HCT116 (cell line): ENCODE measurements around the gene TMEM106C. TPM values are rescaled to one million over a fixed set of nuclear protein-coding genes. Genes with fewer than 3 reads are reported as not detected.

Source experiments
- ATAC-seq: fragments of 200-7000 bp; cut with Tn5 transposase; 2 replicates; pipeline ENCODE4 v1.9.1; 2020; ENCODE audit warnings: mild to moderate bottlenecking, moderate library complexity
- BruUV-seq: library from RNA; stranded (reverse); fragments of 400-500 nt; replicated peaks from 2 replicates; lab custom pipeline; 2021; lab: Mats Ljungman, UMichigan
- CTCF ChIA-PET: fragments of 300-600 bp; sonication (Branson Sonifier 250); formaldehyde crosslinking; loops from one replicate; lab custom pipeline; 2021; ENCODE audit warnings: antibody characterized with exemption; lab: Charles Lee
- POLR2A ChIA-PET: fragments of 300-600, 350-600 bp; sonication (Branson Sonifier 250); formaldehyde crosslinking; loops from one replicate; lab custom pipeline; 2021; ENCODE audit warnings: antibody characterized with exemption; lab: Charles Lee
- RAD21 ChIA-PET, 2 experiments: fragments of 300-600 bp; sonication (Branson Sonifier 250); formaldehyde crosslinking; loops; one replicate each; lab custom pipeline; 2023; ENCODE audit warnings: low total read pairs in 2 of 2; ENCODE audit not compliant: uncharacterized antibody in 2 of 2, unreplicated experiment in 2 of 2, low non-redundant PET in 1 of 2; lab: Charles Lee
- DNase-seq: peaks from one replicate; pipeline ENCODE4 v3.0.0-alpha.2; 2010; ENCODE audit warnings: low read depth, low spot score
- H2AFZ ChIP-seq: fragments of 200-600 bp; shearing (Covaris generic), sonication (generic); 2 replicates; pipeline ENCODE4 v1.6.1; 2017; ENCODE audit warnings: low read depth, mixed run types, mixed read lengths, antibody characterized with exemption, low read length; ENCODE audit not compliant: poor library complexity, severe bottlenecking
- H3K27ac ChIP-seq: 2 replicates; pipeline ENCODE4 v1.5.1; 2012; ENCODE audit warnings: low read depth, low read length
- H3K27me3 ChIP-seq: fragments of 200-600 bp; sonication (generic); 2 replicates; pipeline ENCODE4 v1.6.1; 2016; ENCODE audit warnings: mixed run types, low read length, mixed read lengths; ENCODE audit not compliant: insufficient read depth
- H3K36me3 ChIP-seq, 2 experiments: fragments of 200-500 bp in 1 of 2; fragments of 200-600 bp in 1 of 2; sonication (Bioruptor generic) in 1 of 2; sonication (generic) in 1 of 2; 2 replicates each; pipeline versions ENCODE4 v1.5.1 to v1.6.1; 2014 to 2016; ENCODE audit warnings: low read length in 2 of 2, inconsistent platforms in 1 of 2, mixed read lengths in 1 of 2, mixed run types in 1 of 2; ENCODE audit not compliant: insufficient read depth in 2 of 2, control insufficient read depth in 1 of 2
- H3K4me1 ChIP-seq, 2 experiments: fragments of 200-600 bp in 1 of 2; sonication (generic) in 1 of 2; 2 replicates each; pipeline versions ENCODE4 v1.5.1 to v1.6.1; 2012 to 2017; ENCODE audit warnings: low read length in 2 of 2, inconsistent platforms in 1 of 2, mild to moderate bottlenecking in 1 of 2, mixed read lengths in 1 of 2, mixed run types in 1 of 2, moderate library complexity in 1 of 2; ENCODE audit not compliant: insufficient read depth in 2 of 2, control insufficient read depth in 1 of 2
- H3K4me2 ChIP-seq: fragments of 200-600 bp; sonication (generic); 2 replicates; pipeline ENCODE4 v1.6.1; 2017; ENCODE audit warnings: mixed run types, low read length, mixed read lengths
- H3K4me3 ChIP-seq, 2 experiments: fragments of 200-600 bp in 1 of 2; sonication (generic) in 1 of 2; replicated peaks in 1 of 2; 2 replicates each; pipeline ENCODE4 v1.5.1; 2011 to 2016; ENCODE audit warnings: low read length in 2 of 2, control low read depth in 1 of 2, low read depth in 1 of 2, mild to moderate bottlenecking in 1 of 2, mixed read lengths in 1 of 2, mixed run types in 1 of 2
- H3K79me2 ChIP-seq: fragments of 200-600 bp; sonication (generic); 2 replicates; pipeline ENCODE4 v1.6.1; 2017; ENCODE audit warnings: mild to moderate bottlenecking, mixed run types, low read length, moderate library complexity, mixed read lengths; ENCODE audit not compliant: insufficient read depth
- H3K9ac ChIP-seq: fragments of 200-600 bp; sonication (generic); 2 replicates; pipeline ENCODE4 v1.6.1; 2016; ENCODE audit warnings: low read length, mixed read lengths
- H3K9me2 ChIP-seq: fragments of 200-600 bp; sonication (generic), shearing (Covaris generic); 2 replicates; pipeline ENCODE4 v1.6.1; 2017; ENCODE audit warnings: mixed run types, mild to moderate bottlenecking, moderate library complexity; ENCODE audit not compliant: insufficient read depth
- H3K9me3 ChIP-seq, 2 experiments: fragments of 200-500 bp in 1 of 2; fragments of 200-600 bp in 1 of 2; sonication (Bioruptor generic) in 1 of 2; sonication (generic) in 1 of 2; 2 replicates each; pipeline ENCODE4 v1.6.1; 2014 to 2017; ENCODE audit warnings: low read length in 2 of 2, mixed read lengths in 2 of 2, inconsistent platforms in 1 of 2, low read depth in 1 of 2, mild to moderate bottlenecking in 1 of 2, mixed run types in 1 of 2, moderate library complexity in 1 of 2; ENCODE audit not compliant: control insufficient read depth in 1 of 2, insufficient read depth in 1 of 2
- H4K20me1 ChIP-seq: fragments of 200-600 bp; sonication (generic), shearing (Covaris generic); 2 replicates; pipeline ENCODE4 v1.6.1; 2017; ENCODE audit warnings: mixed run types, mild to moderate bottlenecking, moderate library complexity; ENCODE audit not compliant: insufficient read depth
- CEBPB ChIP-seq: IDR thresholded peaks from 2 replicates; pipeline ENCODE4 v1.6.1; 2012; ENCODE audit warnings: low read depth
- ELF1 ChIP-seq: IDR thresholded peaks from 2 replicates; pipeline ENCODE4 v1.6.1; 2012; ENCODE audit warnings: low read depth, borderline replicate concordance
- EZH2phosphoT487 ChIP-seq: fragments of 200-600 bp; IDR thresholded peaks from 2 replicates; pipeline ENCODE4 v1.6.1; 2018; ENCODE audit warnings: antibody characterized with exemption, borderline replicate concordance
- FOSL1 ChIP-seq: IDR thresholded peaks from 2 replicates; pipeline ENCODE4 v1.6.1; 2012; ENCODE audit warnings: low read depth
- POLR2A ChIP-seq: IDR thresholded peaks from 2 replicates; pipeline ENCODE4 v1.7.0; 2011; ENCODE audit warnings: borderline replicate concordance; ENCODE audit not compliant: insufficient read depth, insufficient read length; ENCODE audit errors: extremely low read depth
- POLR2AphosphoS5 ChIP-seq: IDR thresholded peaks from 2 replicates; pipeline ENCODE4 v1.6.1; 2011; ENCODE audit warnings: mild to moderate bottlenecking, low read depth, low read length, moderate library complexity
- SIN3A ChIP-seq: IDR thresholded peaks from 2 replicates; pipeline ENCODE4 v1.6.1; 2012; ENCODE audit warnings: low read depth
- TCF7L2 ChIP-seq: IDR thresholded peaks from 2 replicates; pipeline ENCODE4 v1.7.0; 2011; ENCODE audit warnings: borderline replicate concordance, inconsistent platforms; ENCODE audit not compliant: insufficient read depth, insufficient read length; ENCODE audit errors: extremely low read depth
- YY1 ChIP-seq: IDR thresholded peaks from 2 replicates; pipeline ENCODE4 v1.6.1; 2011; ENCODE audit warnings: low read length, low read depth, moderate library complexity, mild to moderate bottlenecking; ENCODE audit not compliant: insufficient replicate concordance; ENCODE audit errors: extremely low read depth
- ZFX ChIP-seq: fragments of 450-650 bp; IDR thresholded peaks from 2 replicates; pipeline ENCODE4 v1.6.1; 2017
- intact Hi-C: fragments of 100-400 bp; cut with micrococcal nuclease; formaldehyde crosslinking; loops from 2 replicates; pipeline ENCODE4 v1.10.0; 2022
- total RNA-seq: library from RNA; stranded (reverse); gene quantifications from one replicate; pipeline ENCODE4 v1.2.1, GENCODE V29; 2021; ENCODE audit not compliant: unreplicated experiment
- TF ChIP-seq, protein P1 (sequence below), 3 experiments: fragments of 200-600 bp in 1 of 3; sonication (generic) in 1 of 3; IDR thresholded peaks in 2 of 3; conservative IDR thresholded peaks in 1 of 3; 2 replicates each; pipeline ENCODE4 v1.5.1; 2012 to 2017; ENCODE audit warnings: low read depth in 2 of 3, low read length in 2 of 3, antibody characterized with exemption in 1 of 3, borderline replicate concordance in 1 of 3, control low read depth in 1 of 3, mild to moderate bottlenecking in 1 of 3, mixed read lengths in 1 of 3, mixed run types in 1 of 3, moderate library complexity in 1 of 3; ENCODE audit not compliant: insufficient read depth in 1 of 3
- TF ChIP-seq, protein P2 (sequence below): IDR thresholded peaks from 2 replicates; pipeline ENCODE4 v1.6.1; 2011; ENCODE audit warnings: mild to moderate bottlenecking, low read length, moderate library complexity; ENCODE audit not compliant: insufficient replicate concordance; ENCODE audit errors: extremely low read depth
- TF ChIP-seq, protein P3 (sequence below): IDR thresholded peaks from 2 replicates; pipeline ENCODE4 v1.6.1; 2012; ENCODE audit warnings: low read depth
- TF ChIP-seq, protein P4 (sequence below): IDR thresholded peaks from 2 replicates; pipeline ENCODE4 v1.6.1; 2012

TMEM106C gene
- total RNA-seq, 1 experiment from 2014 or later = 94.7 TPM

DNA sequence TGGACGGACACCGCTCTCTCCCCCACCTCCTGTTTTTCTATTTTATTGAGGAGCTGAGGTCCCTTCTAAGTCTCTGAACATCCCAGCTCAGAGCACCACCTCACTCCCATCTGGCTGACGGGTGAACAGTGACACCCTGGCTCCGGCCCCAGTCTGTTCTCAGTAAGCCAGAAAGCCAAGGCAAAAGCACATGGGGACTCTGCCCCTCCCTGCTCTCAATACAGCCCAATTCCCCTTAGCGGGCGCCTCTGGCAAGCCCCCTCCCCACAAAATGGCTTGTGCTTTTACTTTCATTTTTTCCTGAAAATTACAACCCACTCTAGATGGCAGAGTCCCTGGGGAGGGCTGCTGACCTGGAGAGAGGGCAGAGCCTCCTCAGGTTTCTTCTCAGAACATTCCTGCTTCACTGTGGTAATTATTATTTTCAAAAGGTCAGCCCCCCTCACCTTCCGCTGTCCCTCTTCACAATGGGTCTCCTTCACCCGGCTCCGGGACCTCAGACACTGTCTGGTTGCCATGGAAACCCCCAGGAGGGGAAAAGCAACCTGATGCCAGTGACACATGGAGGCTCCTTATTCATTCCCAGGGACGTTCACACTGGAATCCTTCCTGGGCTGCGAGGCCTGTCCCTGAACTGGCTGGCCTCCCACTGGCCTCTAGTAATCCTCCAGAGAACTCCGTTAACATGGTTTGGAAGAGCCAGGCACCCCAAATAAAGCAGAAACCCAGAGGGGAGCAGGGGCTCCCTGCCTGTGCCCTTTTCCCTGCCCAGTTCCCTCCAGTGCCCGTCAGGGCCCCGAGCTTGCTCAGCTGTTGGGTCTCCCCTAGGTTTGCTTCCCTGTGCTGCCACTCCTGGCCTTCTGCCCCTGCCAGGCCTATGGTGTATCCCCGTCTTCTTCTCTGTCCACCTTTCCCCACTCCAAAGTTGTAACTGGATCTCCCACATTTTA lies 25.0 kb downstream of the TMEM106C start:
- ATAC-seq (no peak), DNase-seq (no peak)
- Histone ChIP-seq H3K4me2 (no peak overlapping the region), H3K4me1 (peaks cover 0 to 6% of the 10 kb centered on the region in 2 experiments; a peak in 1 of 4 replicates), H2AFZ (no peak overlapping the region), H3K9ac (no peak overlapping the region), H3K36me3 (no peaks in the 10 kb centered on the region), H3K27ac (no peak overlapping the region), H3K9me2 (no peaks in the 10 kb centered on the region), H3K27me3 (0 out of 2 replicates have a peak, but pooled peaks cover 3% of the 10 kb centered on the region), H3K9me3 (no peaks in the 10 kb centered on the region), H3K79me2 (no peaks in the 10 kb centered on the region), H3K4me3 (no peak overlapping the region), H4K20me1 (no peaks in the 10 kb centered on the region)
- BruUV-seq = no TSS peak
- ChIA-PET CTCF (no interaction called here), POLR2A (no interaction called here), RAD21 (no interaction called here)
- intact Hi-C loops = no loop called here
- TF ChIP-seq, protein P1, sequence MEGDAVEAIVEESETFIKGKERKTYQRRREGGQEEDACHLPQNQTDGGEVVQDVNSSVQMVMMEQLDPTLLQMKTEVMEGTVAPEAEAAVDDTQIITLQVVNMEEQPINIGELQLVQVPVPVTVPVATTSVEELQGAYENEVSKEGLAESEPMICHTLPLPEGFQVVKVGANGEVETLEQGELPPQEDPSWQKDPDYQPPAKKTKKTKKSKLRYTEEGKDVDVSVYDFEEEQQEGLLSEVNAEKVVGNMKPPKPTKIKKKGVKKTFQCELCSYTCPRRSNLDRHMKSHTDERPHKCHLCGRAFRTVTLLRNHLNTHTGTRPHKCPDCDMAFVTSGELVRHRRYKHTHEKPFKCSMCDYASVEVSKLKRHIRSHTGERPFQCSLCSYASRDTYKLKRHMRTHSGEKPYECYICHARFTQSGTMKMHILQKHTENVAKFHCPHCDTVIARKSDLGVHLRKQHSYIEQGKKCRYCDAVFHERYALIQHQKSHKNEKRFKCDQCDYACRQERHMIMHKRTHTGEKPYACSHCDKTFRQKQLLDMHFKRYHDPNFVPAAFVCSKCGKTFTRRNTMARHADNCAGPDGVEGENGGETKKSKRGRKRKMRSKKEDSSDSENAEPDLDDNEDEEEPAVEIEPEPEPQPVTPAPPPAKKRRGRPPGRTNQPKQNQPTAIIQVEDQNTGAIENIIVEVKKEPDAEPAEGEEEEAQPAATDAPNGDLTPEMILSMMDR (IDR thresholded peaks at IDR 0.05 in 2 of 3, conservative IDR thresholded peaks at IDR 0.05 in 1 of 3; ENCODE audit: borderline replicate concordance in 1 of 3, insufficient read depth in 1 of 3, low read depth in 2 of 3, low read length in 2 of 3) = no peak
- TF ChIP-seq CEBPB (no peak), ELF1 (no peak), SIN3A (no peak), ZFX (no peak), TCF7L2 (no peak), YY1 (no peak), EZH2phosphoT487 (no peak), FOSL1 (no peak), POLR2A (no peak), POLR2AphosphoS5 (no peak)
- TF ChIP-seq, protein P2, sequence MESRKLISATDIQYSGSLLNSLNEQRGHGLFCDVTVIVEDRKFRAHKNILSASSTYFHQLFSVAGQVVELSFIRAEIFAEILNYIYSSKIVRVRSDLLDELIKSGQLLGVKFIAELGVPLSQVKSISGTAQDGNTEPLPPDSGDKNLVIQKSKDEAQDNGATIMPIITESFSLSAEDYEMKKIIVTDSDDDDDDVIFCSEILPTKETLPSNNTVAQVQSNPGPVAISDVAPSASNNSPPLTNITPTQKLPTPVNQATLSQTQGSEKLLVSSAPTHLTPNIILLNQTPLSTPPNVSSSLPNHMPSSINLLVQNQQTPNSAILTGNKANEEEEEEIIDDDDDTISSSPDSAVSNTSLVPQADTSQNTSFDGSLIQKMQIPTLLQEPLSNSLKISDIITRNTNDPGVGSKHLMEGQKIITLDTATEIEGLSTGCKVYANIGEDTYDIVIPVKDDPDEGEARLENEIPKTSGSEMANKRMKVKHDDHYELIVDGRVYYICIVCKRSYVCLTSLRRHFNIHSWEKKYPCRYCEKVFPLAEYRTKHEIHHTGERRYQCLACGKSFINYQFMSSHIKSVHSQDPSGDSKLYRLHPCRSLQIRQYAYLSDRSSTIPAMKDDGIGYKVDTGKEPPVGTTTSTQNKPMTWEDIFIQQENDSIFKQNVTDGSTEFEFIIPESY = no peak
- TF ChIP-seq, protein P3, sequence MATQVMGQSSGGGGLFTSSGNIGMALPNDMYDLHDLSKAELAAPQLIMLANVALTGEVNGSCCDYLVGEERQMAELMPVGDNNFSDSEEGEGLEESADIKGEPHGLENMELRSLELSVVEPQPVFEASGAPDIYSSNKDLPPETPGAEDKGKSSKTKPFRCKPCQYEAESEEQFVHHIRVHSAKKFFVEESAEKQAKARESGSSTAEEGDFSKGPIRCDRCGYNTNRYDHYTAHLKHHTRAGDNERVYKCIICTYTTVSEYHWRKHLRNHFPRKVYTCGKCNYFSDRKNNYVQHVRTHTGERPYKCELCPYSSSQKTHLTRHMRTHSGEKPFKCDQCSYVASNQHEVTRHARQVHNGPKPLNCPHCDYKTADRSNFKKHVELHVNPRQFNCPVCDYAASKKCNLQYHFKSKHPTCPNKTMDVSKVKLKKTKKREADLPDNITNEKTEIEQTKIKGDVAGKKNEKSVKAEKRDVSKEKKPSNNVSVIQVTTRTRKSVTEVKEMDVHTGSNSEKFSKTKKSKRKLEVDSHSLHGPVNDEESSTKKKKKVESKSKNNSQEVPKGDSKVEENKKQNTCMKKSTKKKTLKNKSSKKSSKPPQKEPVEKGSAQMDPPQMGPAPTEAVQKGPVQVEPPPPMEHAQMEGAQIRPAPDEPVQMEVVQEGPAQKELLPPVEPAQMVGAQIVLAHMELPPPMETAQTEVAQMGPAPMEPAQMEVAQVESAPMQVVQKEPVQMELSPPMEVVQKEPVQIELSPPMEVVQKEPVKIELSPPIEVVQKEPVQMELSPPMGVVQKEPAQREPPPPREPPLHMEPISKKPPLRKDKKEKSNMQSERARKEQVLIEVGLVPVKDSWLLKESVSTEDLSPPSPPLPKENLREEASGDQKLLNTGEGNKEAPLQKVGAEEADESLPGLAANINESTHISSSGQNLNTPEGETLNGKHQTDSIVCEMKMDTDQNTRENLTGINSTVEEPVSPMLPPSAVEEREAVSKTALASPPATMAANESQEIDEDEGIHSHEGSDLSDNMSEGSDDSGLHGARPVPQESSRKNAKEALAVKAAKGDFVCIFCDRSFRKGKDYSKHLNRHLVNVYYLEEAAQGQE = no peak
- TF ChIP-seq, protein P4, sequence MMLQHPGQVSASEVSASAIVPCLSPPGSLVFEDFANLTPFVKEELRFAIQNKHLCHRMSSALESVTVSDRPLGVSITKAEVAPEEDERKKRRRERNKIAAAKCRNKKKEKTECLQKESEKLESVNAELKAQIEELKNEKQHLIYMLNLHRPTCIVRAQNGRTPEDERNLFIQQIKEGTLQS = no peak
